Skeletal muscle satellite cell (primary cell): Measurements from ENCODE around the gene IQCE.

Experiments
- H3K27me3 ChIP-seq: 2 replicates; pipeline ENCODE4 v1.7.0; 2013; ENCODE audit warnings: low read length; ENCODE audit not compliant: control insufficient read depth, insufficient read depth
- H3K36me3 ChIP-seq: 2 replicates; pipeline ENCODE4 v1.7.0; 2013; ENCODE audit warnings: mild to moderate bottlenecking, control low read depth, low read length; ENCODE audit not compliant: insufficient read depth
- H3K4me1 ChIP-seq: 2 replicates; pipeline ENCODE4 v1.7.0; 2013; ENCODE audit warnings: low read length; ENCODE audit not compliant: control insufficient read depth, insufficient read depth
- H3K4me2 ChIP-seq: 2 replicates; pipeline ENCODE4 v1.7.0; 2013; ENCODE audit warnings: mild to moderate bottlenecking, low read length
- H3K4me3 ChIP-seq: 2 replicates; pipeline ENCODE4 v1.7.0; 2013; ENCODE audit warnings: low read length
- H3K9ac ChIP-seq: 2 replicates; pipeline ENCODE4 v1.7.0; 2013; ENCODE audit warnings: mild to moderate bottlenecking, low read depth, low read length, moderate library complexity
- H3K9me3 ChIP-seq: replicated peaks from 2 replicates; pipeline ENCODE4 v1.7.0; 2013; ENCODE audit warnings: mild to moderate bottlenecking, control low read depth, low read length

Gene IQCE

GRCh38 chr7:2568521-2569223 lies 9.9 kb downstream of the IQCE start:
- Histone ChIP-seq H3K4me3 (no peak overlapping the region), H3K9ac (no peak overlapping the region), H3K4me2 (no peak overlapping the region), H3K27me3 (no peaks in the 10 kb centered on the region), H3K4me1 (peaks cover 7% of the 10 kb centered on the region), H3K36me3 (peaks cover 14% of the 10 kb centered on the region), H3K9me3 (no peaks in the 10 kb centered on the region)

- Histone ChIP-seq H3K4me3 (no peak overlapping the region), H3K27me3 (no peaks in the 10 kb centered on the region), H3K4me1 (peaks cover 7% of the 10 kb centered on the region), H3K4me2 (no peak overlapping the region), H3K36me3 (peaks cover 22% of the 10 kb centered on the region), H3K9me3 (no peaks in the 10 kb centered on the region), H3K9ac (no peak overlapping the region)
These were observed 10.6 kb downstream of the IQCE start for GRCh38 chr7:2569421-2569820.

- Histone ChIP-seq H3K27me3 (no peaks in the 10 kb centered on the region), H3K4me3 (no peak overlapping the region), H3K36me3 (peaks cover 22% of the 10 kb centered on the region), H3K4me1 (peaks cover 7% of the 10 kb centered on the region), H3K4me2 (no peak overlapping the region), H3K9ac (no peak overlapping the region), H3K9me3 (no peaks in the 10 kb centered on the region)
These were observed 11.2 kb downstream of the IQCE start for GRCh38 chr7:2570021-2570420.

- peaks cover 27% of the 10 kb centered on the region for H3K36me3 ChIP-seq
- H3K9me3 ChIP-seq = no peaks in the 10 kb centered on the region
- H3K4me3 ChIP-seq = no peak overlapping the region
- no peak overlapping the region for H3K9ac ChIP-seq
- peaks cover 7% of the 10 kb centered on the region for H3K4me1 ChIP-seq
- no peak overlapping the region for H3K4me2 ChIP-seq
- no peaks in the 10 kb centered on the region for H3K27me3 ChIP-seq
These were observed 12.6 kb downstream of the IQCE start for GRCh38 chr7:2571409-2571808.

GRCh38 chr7:2572101-2572842 lies 13.5 kb downstream of the IQCE start:
- Histone ChIP-seq H3K4me1 (no peaks in the 10 kb centered on the region), H3K4me3 (no peak overlapping the region), H3K9ac (no peak overlapping the region), H3K9me3 (no peaks in the 10 kb centered on the region), H3K27me3 (no peaks in the 10 kb centered on the region), H3K36me3 (peaks cover 31% of the 10 kb centered on the region), H3K4me2 (no peak overlapping the region)

- H3K4me2 ChIP-seq = no peak overlapping the region
- H3K9ac ChIP-seq = no peak overlapping the region
- H3K4me1 ChIP-seq = no peaks in the 10 kb centered on the region
- H3K36me3 ChIP-seq = peaks cover 35% of the 10 kb centered on the region
- no peak overlapping the region for H3K4me3 ChIP-seq
- no peaks in the 10 kb centered on the region for H3K27me3 ChIP-seq
- no peaks in the 10 kb centered on the region for H3K9me3 ChIP-seq
These were observed 15.0 kb downstream of the IQCE start for GRCh38 chr7:2573761-2574160.

GRCh38 chr7:2575046-2575732 lies 16.4 kb downstream of the IQCE start:
- Histone ChIP-seq H3K4me2 (no peak overlapping the region), H3K9ac (no peak overlapping the region), H3K4me1 (no peaks in the 10 kb centered on the region), H3K27me3 (no peaks in the 10 kb centered on the region), H3K36me3 (peaks cover 35% of the 10 kb centered on the region), H3K9me3 (no peaks in the 10 kb centered on the region), H3K4me3 (no peak overlapping the region)

- Histone ChIP-seq H3K4me3 (no peak overlapping the region), H3K9ac (no peak overlapping the region), H3K9me3 (no peaks in the 10 kb centered on the region), H3K4me1 (no peaks in the 10 kb centered on the region), H3K27me3 (no peaks in the 10 kb centered on the region), H3K36me3 (peaks cover 35% of the 10 kb centered on the region), H3K4me2 (no peak overlapping the region)
These were observed 17.1 kb downstream of the IQCE start for GRCh38 chr7:2575733-2576340.

- H3K4me3 ChIP-seq = no peak overlapping the region
- no peaks in the 10 kb centered on the region for H3K4me1 ChIP-seq
- H3K9ac ChIP-seq = no peak overlapping the region
- peaks cover 32% of the 10 kb centered on the region for H3K36me3 ChIP-seq
- no peaks in the 10 kb centered on the region for H3K9me3 ChIP-seq
- no peak overlapping the region for H3K4me2 ChIP-seq
- no peaks in the 10 kb centered on the region for H3K27me3 ChIP-seq
These were observed 18.1 kb downstream of the IQCE start for GRCh38 chr7:2576742-2577491.

- Histone ChIP-seq H3K9ac (no peak overlapping the region), H3K36me3 (peaks cover 23% of the 10 kb centered on the region), H3K27me3 (no peaks in the 10 kb centered on the region), H3K4me2 (no peak overlapping the region), H3K4me3 (no peak overlapping the region), H3K9me3 (no peaks in the 10 kb centered on the region), H3K4me1 (no peaks in the 10 kb centered on the region)
These were observed 19.3 kb downstream of the IQCE start for GRCh38 chr7:2577914-2578680.
